GM21360 (cell line): ENCODE measurements around the gene GFOD1.

Experiments used
- ATAC-seq: cut with Tn5 transposase; IDR thresholded peaks from one replicate; pipeline ENCODE4 v1.9.1; 2021; ENCODE audit warnings: mild to moderate bottlenecking, moderate library complexity; ENCODE audit not compliant: unreplicated experiment

Gene GFOD1

GRCh38 chr6:13383328-13384163 is 103.9 kb downstream of the GFOD1 start:
- peak; percentile 72 for ATAC-seq

- no peak for ATAC-seq
Observed at GRCh38 chr6:13380761-13381160, 106.6 kb downstream of the GFOD1 start.

- no peak for ATAC-seq
Observed at GRCh38 chr6:13378669-13379590, 108.5 kb downstream of the GFOD1 start.

GRCh38 chr6:13377054-13377758 is 110.2 kb downstream of the GFOD1 start:
- no peak for ATAC-seq

GRCh38 chr6:13375360-13375878 is 112.0 kb downstream of the GFOD1 start:
- peak; percentile 45 for ATAC-seq

GRCh38 chr6:13373919-13374318 is 113.5 kb downstream of the GFOD1 start:
- no peak for ATAC-seq

- ATAC-seq = no peak
Observed at GRCh38 chr6:13373488-13373886, 113.9 kb downstream of the GFOD1 start.

- no peak for ATAC-seq
Observed at GRCh38 chr6:13372688-13373487, 114.5 kb downstream of the GFOD1 start.

GRCh38 chr6:13372076-13372475 is 115.3 kb downstream of the GFOD1 start:
- no peak for ATAC-seq

GRCh38 chr6:13371421-13372072 is 115.9 kb downstream of the GFOD1 start:
- ATAC-seq = no peak

GRCh38 chr6:13370623-13371022 is 116.8 kb downstream of the GFOD1 start:
- ATAC-seq = no peak

GRCh38 chr6:13369591-13369990 is 117.8 kb downstream of the GFOD1 start:
- ATAC-seq = no peak

GRCh38 chr6:13368731-13369115 is 118.7 kb downstream of the GFOD1 start:
- no peak for ATAC-seq

- ATAC-seq = no peak
Observed at GRCh38 chr6:13368079-13368730, 119.2 kb downstream of the GFOD1 start.

- ATAC-seq = no peak
Observed at GRCh38 chr6:13367396-13367795, 120.0 kb downstream of the GFOD1 start.

- no peak for ATAC-seq
Observed at GRCh38 chr6:13365320-13365719, 122.1 kb downstream of the GFOD1 start.

- no peak for ATAC-seq
Observed at GRCh38 chr6:13364842-13365241, 122.6 kb downstream of the GFOD1 start.

GRCh38 chr6:13362412-13362811 is 125.0 kb downstream of the GFOD1 start:
- ATAC-seq = no peak
